ENCODE data around the gene INPPL1.

Gene INPPL1

GRCh38 chr11:72232260-72233055, 7.9 kb downstream of the INPPL1 start:
- DNase-seq (ENCODE audit: low read depth, low spot score): peak; percentile 0

- DNase-seq (ENCODE audit: low read depth, low spot score): no peak
Observed at GRCh38 chr11:72233056-72233772, 8.6 kb downstream of the INPPL1 start.

DNA sequence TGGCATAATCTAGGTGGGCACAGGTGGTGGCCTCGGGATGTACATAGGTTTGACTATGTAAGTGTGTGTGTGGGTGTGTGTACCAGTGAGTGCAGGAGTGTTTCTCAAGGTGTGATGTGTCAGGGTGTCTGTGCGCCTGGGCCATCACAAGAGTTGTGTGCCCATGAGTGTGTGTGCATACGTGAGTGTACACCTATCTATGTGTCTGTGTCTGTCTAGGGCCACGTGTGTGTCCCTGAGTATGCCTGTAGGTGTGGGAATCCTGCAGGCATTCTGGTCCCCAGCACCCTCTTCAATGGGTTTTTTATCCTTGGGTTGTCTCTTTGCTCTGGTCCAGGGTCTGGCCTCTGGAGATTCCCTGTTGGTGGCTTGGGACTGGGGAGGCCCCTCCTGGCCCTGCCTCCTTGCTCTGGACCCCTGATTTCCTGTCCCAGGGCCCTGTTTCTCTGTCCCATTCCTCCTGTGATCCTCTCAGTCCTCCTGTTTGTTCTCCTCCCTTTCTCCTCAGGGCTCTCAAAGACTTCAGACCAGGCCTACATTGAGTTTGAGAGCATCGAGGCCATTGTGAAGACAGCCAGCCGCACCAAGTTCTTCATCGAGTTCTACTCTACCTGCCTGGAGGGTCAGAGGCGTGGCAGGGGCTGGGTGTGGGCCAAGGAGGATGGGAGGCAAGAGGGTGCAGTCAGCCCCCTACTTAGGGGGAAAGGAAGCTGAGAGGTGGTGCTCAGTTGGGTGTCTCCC, 9.4 kb downstream of the INPPL1 start:
- no peak for DNase-seq (ENCODE audit: low read depth, low spot score)

- no peak for DNase-seq (ENCODE audit: low read depth, low spot score)
Observed at GRCh38 chr11:72234514-72234830, 9.9 kb downstream of the INPPL1 start.

DNA sequence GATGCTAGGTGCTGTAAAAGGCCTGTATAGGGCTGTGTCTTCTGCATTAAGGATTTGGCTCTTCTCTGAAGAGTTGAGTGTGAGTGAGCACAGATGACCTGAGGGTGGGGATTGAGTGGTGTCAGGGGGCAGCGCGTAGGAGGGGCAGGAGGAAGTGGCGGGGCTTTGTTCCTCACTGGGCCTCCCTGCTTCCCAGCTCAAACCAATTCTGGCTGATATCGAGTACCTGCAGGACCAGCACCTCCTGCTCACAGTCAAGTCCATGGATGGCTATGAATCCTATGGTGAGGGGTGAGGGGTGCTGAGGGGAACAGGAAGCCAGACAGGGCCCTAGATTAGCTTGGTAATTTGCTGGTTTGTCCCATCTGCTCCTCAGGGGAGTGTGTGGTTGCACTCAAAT, 10.4 kb downstream of the INPPL1 start:
- no peak for DNase-seq (ENCODE audit: low read depth, low spot score)

- DNase-seq (ENCODE audit: low read depth, low spot score): no peak
Observed at GRCh38 chr11:72235351-72236057, 10.9 kb downstream of the INPPL1 start.

DNA sequence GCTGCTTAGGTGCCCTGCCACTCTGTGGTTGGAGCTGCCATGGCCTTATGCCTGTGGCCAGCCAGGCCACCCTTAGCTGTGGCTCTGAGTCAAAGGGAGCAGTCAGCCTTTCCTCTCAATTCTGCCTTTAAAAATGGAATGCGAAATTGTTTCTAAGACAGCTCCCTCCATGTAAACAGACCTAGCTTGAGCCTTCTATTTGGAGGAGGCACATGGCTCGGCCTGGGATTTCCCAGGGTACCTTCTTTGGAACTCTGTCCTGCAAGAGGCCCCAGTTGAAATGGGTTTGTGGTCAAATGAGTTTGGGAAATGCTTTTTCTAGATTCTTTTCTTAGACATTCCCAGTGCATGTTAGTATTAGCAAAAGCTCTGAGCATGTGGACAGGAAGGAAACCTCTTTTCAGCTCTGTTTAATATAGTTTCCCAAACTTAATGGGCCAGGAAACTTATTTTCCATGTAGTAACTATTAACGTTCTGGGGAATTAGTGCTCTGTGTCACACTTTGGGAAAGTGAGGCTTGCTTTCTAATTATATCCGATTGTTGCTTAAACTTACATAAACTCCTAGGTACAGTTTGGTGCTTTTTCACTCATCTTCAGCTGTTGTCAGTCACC, 11.6 kb downstream of the INPPL1 start:
- DNase-seq (ENCODE audit: low read depth, low spot score): no peak

- no peak for DNase-seq (ENCODE audit: low read depth, low spot score)
Observed at GRCh38 chr11:72236774-72237111, 12.2 kb downstream of the INPPL1 start.

- DNase-seq (ENCODE audit: low read depth, low spot score): no peak
Observed at GRCh38 chr11:72237112-72237931, 12.8 kb downstream of the INPPL1 start.

DNA sequence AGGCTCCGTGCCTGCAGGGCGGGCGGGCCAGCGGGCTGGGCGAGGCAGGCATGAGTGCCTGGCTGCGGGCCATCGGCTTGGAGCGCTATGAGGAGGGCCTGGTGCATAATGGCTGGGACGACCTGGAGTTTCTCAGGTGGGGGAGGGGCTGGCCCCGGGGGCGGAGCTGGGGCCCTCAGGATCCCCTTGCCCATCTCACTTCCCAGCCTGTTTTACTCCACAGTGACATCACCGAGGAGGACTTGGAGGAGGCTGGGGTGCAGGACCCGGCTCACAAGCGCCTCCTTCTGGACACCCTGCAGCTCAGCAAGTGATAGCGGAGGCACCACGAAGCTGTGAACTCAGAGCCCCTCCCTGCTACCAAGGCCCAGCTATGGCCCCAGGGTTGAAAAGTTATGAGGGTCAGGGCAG, 13.5 kb downstream of the INPPL1 start:
- peak; percentile 97 for DNase-seq (ENCODE audit: low read depth, low spot score)

GRCh38 chr11:72238492-72239312, 14.1 kb downstream of the INPPL1 start:
- no peak for DNase-seq (ENCODE audit: low read depth, low spot score)

- DNase-seq (ENCODE audit: low read depth, low spot score): peak; percentile 73
Observed at GRCh38 chr11:72239313-72239848, 14.8 kb downstream of the INPPL1 start.

DNA sequence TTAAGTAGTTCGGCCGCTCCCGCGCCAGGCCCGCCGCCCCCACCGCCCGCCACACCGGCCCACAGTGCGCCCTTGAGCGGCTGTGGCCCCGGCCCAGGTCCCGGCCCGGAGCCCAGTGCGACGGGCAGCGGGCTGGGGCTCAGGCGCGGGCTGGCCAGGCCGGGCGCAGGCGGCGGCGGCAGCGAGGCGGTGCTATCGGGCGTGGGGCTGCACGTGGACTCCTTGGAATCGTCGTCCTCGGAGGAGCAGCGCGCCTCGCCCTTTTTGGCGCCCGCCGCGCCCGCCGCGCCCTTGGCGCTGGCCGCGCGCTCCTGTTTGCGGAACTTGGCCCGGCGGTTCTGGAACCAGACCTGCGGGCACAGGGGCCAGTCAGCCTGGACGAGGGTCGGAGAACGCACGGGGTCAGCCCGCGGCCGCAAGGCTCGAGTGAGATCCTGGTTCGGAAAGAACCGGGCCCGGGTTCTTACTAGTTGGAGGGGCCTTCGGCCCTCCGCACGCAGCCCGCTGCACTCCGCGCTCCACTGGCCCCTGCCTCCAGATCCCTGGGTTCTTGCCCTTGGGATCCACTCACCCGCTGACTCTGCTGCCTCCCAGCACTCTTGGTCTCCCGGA, 15.4 kb downstream of the INPPL1 start:
- peak; percentile 48 for DNase-seq (ENCODE audit: low read depth, low spot score)

GRCh38 chr11:72240461-72241290, 16.1 kb downstream of the INPPL1 start:
- DNase-seq (ENCODE audit: low read depth, low spot score): no peak

GRCh38 chr11:72241291-72241781, 16.8 kb downstream of the INPPL1 start:
- DNase-seq (ENCODE audit: low read depth, low spot score): no peak

DNA sequence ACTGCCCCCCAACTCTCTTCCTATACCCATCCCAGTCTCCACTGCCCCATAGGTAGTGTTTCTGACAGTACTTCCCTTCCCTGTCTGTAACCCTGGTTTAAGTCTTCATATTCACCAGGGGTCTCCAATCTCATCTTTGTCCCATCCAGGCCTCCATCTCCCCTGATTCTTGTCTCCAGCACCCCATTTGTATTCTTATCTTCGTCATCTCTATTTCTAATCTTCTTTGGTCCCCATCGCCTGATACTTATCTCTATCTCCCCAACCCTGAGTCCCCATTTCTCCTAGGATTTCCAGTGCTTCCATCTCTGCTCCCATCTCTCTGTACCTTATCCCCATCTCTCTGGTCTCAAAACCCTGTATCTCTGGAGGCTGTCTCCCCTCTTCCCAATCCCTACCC, 17.6 kb downstream of the INPPL1 start:
- no peak for DNase-seq (ENCODE audit: low read depth, low spot score)

DNA sequence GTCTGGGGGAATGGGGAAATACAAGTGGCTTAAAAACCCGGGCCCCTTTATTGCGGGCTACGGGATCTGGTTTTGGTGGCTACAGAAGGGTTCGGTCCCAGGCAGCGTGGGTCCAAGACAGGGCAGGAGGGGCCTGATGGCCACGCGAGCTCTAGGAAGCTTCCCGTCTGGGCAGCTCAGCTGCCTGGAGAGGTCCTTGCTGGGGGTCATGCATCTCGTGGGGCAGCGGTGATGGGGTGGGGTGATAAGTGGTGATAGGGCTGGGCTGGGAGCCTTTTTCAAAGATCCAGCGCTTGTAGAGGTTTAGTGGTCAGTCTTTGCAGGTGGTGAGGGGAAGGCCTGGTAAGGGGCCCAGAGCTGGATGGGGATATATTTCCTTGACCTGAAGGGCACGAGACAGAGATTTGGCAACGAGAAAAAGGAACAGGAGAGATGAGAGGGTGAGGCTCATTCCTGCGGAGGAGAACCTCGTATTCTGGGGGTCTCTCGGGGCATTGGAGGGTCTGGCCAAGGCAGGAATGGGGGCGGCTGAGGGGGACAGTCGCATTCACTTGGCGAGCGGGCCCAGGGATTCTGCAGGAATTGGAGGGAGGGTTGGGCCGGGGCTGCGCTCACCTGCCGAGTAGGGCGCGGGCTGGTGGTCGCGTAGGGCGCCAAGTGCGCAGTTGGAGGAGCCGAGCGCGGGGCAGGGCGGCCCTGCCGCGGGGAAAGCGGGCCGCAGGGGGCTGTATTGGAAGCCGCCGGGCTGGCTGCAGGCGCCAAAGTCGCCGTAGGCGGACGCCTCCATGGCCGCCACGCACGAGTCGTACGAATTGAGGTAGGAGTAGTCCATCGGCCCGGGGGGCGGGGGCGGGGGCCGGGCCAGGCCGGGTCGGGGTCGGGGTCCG, 18.8 kb downstream of the INPPL1 start:
- DNase-seq (ENCODE audit: low read depth, low spot score): no peak

All from ELF-1 (cell line).